ENCODE results near the gene ESPNL.

The ESPNL gene

GRCh38 chr2:238081150-238081549 is 19.0 kb upstream of the ESPNL start:
- no peak overlapping the region for H3K4me3 ChIP-seq (ENCODE audit: low read depth, low read length)
- H3K9me3 ChIP-seq (ENCODE audit: control insufficient read depth, insufficient read depth, low read length), result no peaks in the 10 kb centered on the region
- 0 out of 2 replicates have a peak, but pooled peaks cover 4% of the 10 kb centered on the region for H3K4me1 ChIP-seq (ENCODE audit: control insufficient read depth, insufficient read depth, low read length)
- no peak overlapping the region for H3K9ac ChIP-seq (ENCODE audit: low read depth, low read length)
- peaks cover 76% of the 10 kb centered on the region for H3K36me3 ChIP-seq (ENCODE audit: control insufficient read depth, insufficient read depth, low read length)
- H3K27ac ChIP-seq (ENCODE audit: low read depth, low read length), result no peak overlapping the region
- no peaks in the 10 kb centered on the region for H3K27me3 ChIP-seq (ENCODE audit: control insufficient read depth, insufficient read depth, low read length)

- Histone ChIP-seq H3K9me3 (ENCODE audit: control insufficient read depth, insufficient read depth, low read length) (no peaks in the 10 kb centered on the region), H3K36me3 (ENCODE audit: control insufficient read depth, insufficient read depth, low read length) (peaks cover 77% of the 10 kb centered on the region), H3K27ac (ENCODE audit: low read depth, low read length) (no peak overlapping the region)
These were observed 18.6 kb upstream of the ESPNL start for GRCh38 chr2:238081561-238081960.

GRCh38 chr2:238082151-238082550 is 18.0 kb upstream of the ESPNL start:
- Histone ChIP-seq H3K9me3 (ENCODE audit: control insufficient read depth, insufficient read depth, low read length) (no peaks in the 10 kb centered on the region), H3K4me3 (ENCODE audit: low read depth, low read length) (no peak overlapping the region), H3K27me3 (ENCODE audit: control insufficient read depth, insufficient read depth, low read length) (no peaks in the 10 kb centered on the region), H3K4me1 (ENCODE audit: control insufficient read depth, insufficient read depth, low read length) (0 out of 2 replicates have a peak, but pooled peaks cover 4% of the 10 kb centered on the region), H3K27ac (ENCODE audit: low read depth, low read length) (no peak overlapping the region), H3K9ac (ENCODE audit: low read depth, low read length) (no peak overlapping the region), H3K36me3 (ENCODE audit: control insufficient read depth, insufficient read depth, low read length) (peaks cover 74% of the 10 kb centered on the region)

More at GRCh38 chr2:238081561-238081960, 18.6 kb upstream of the ESPNL start:
- no peak overlapping the region for H3K4me3 ChIP-seq (ENCODE audit: low read depth, low read length)
- no peaks in the 10 kb centered on the region for H3K27me3 ChIP-seq (ENCODE audit: control insufficient read depth, insufficient read depth, low read length)
- no peak overlapping the region for H3K9ac ChIP-seq (ENCODE audit: low read depth, low read length)
- H3K4me1 ChIP-seq (ENCODE audit: control insufficient read depth, insufficient read depth, low read length), result 0 out of 2 replicates have a peak, but pooled peaks cover 4% of the 10 kb centered on the region

- H3K9ac ChIP-seq (ENCODE audit: low read depth, low read length), result no peak overlapping the region
- no peak overlapping the region for H3K4me3 ChIP-seq (ENCODE audit: low read depth, low read length)
- no peaks in the 10 kb centered on the region for H3K9me3 ChIP-seq (ENCODE audit: control insufficient read depth, insufficient read depth, low read length)
- peaks cover 74% of the 10 kb centered on the region for H3K36me3 ChIP-seq (ENCODE audit: control insufficient read depth, insufficient read depth, low read length)
- no peaks in the 10 kb centered on the region for H3K27me3 ChIP-seq (ENCODE audit: control insufficient read depth, insufficient read depth, low read length)
- H3K27ac ChIP-seq (ENCODE audit: low read depth, low read length), result no peak overlapping the region
- 0 out of 2 replicates have a peak, but pooled peaks cover 4% of the 10 kb centered on the region for H3K4me1 ChIP-seq (ENCODE audit: control insufficient read depth, insufficient read depth, low read length)
These were observed 17.3 kb upstream of the ESPNL start for GRCh38 chr2:238082827-238083226.

- H3K4me3 ChIP-seq (ENCODE audit: low read depth, low read length), result no peak overlapping the region
- no peak overlapping the region for H3K9ac ChIP-seq (ENCODE audit: low read depth, low read length)
- H3K4me1 ChIP-seq (ENCODE audit: control insufficient read depth, insufficient read depth, low read length), result 0 out of 2 replicates have a peak, but pooled peaks cover 4% of the 10 kb centered on the region
- H3K27me3 ChIP-seq (ENCODE audit: control insufficient read depth, insufficient read depth, low read length), result no peaks in the 10 kb centered on the region
- no peaks in the 10 kb centered on the region for H3K9me3 ChIP-seq (ENCODE audit: control insufficient read depth, insufficient read depth, low read length)
- H3K36me3 ChIP-seq (ENCODE audit: control insufficient read depth, insufficient read depth, low read length), result peaks cover 75% of the 10 kb centered on the region
- no peak overlapping the region for H3K27ac ChIP-seq (ENCODE audit: low read depth, low read length)
These were observed 16.2 kb upstream of the ESPNL start for GRCh38 chr2:238083919-238084318.

- no peak overlapping the region for H3K9ac ChIP-seq (ENCODE audit: low read depth, low read length)
- H3K9me3 ChIP-seq (ENCODE audit: control insufficient read depth, insufficient read depth, low read length), result no peaks in the 10 kb centered on the region
- H3K4me1 ChIP-seq (ENCODE audit: control insufficient read depth, insufficient read depth, low read length), result no peaks in the 10 kb centered on the region
- no peaks in the 10 kb centered on the region for H3K27me3 ChIP-seq (ENCODE audit: control insufficient read depth, insufficient read depth, low read length)
- H3K27ac ChIP-seq (ENCODE audit: low read depth, low read length), result no peak overlapping the region
- peaks cover 83% of the 10 kb centered on the region for H3K36me3 ChIP-seq (ENCODE audit: control insufficient read depth, insufficient read depth, low read length)
- H3K4me3 ChIP-seq (ENCODE audit: low read depth, low read length), result no peak overlapping the region
These were observed 15.4 kb upstream of the ESPNL start for GRCh38 chr2:238084761-238085160.

GRCh38 chr2:238085899-238086298 is 14.2 kb upstream of the ESPNL start:
- Histone ChIP-seq H3K27ac (ENCODE audit: low read depth, low read length) (no peak overlapping the region), H3K27me3 (ENCODE audit: control insufficient read depth, insufficient read depth, low read length) (no peaks in the 10 kb centered on the region), H3K4me1 (ENCODE audit: control insufficient read depth, insufficient read depth, low read length) (no peaks in the 10 kb centered on the region), H3K36me3 (ENCODE audit: control insufficient read depth, insufficient read depth, low read length) (peaks cover 82% of the 10 kb centered on the region), H3K4me3 (ENCODE audit: low read depth, low read length) (no peak overlapping the region), H3K9ac (ENCODE audit: low read depth, low read length) (no peak overlapping the region), H3K9me3 (ENCODE audit: control insufficient read depth, insufficient read depth, low read length) (no peaks in the 10 kb centered on the region)

GRCh38 chr2:238087211-238087610 is 12.9 kb upstream of the ESPNL start:
- Histone ChIP-seq H3K27ac (ENCODE audit: low read depth, low read length) (no peak overlapping the region), H3K4me3 (ENCODE audit: low read depth, low read length) (no peak overlapping the region), H3K9ac (ENCODE audit: low read depth, low read length) (no peak overlapping the region), H3K36me3 (ENCODE audit: control insufficient read depth, insufficient read depth, low read length) (peaks cover 77% of the 10 kb centered on the region), H3K27me3 (ENCODE audit: control insufficient read depth, insufficient read depth, low read length) (no peaks in the 10 kb centered on the region), H3K4me1 (ENCODE audit: control insufficient read depth, insufficient read depth, low read length) (no peaks in the 10 kb centered on the region), H3K9me3 (ENCODE audit: control insufficient read depth, insufficient read depth, low read length) (no peaks in the 10 kb centered on the region)

GRCh38 chr2:238090887-238091286 is 9.3 kb upstream of the ESPNL start:
- H3K4me1 ChIP-seq (ENCODE audit: control insufficient read depth, insufficient read depth, low read length), result no peaks in the 10 kb centered on the region; the same call in 1 of the 2 replicates
- H3K9ac ChIP-seq (ENCODE audit: low read depth, low read length), result no peak overlapping the region
- H3K27me3 ChIP-seq (ENCODE audit: control insufficient read depth, insufficient read depth, low read length), result no peaks in the 10 kb centered on the region
- no peaks in the 10 kb centered on the region for H3K9me3 ChIP-seq (ENCODE audit: control insufficient read depth, insufficient read depth, low read length)
- H3K27ac ChIP-seq (ENCODE audit: low read depth, low read length), result no peak overlapping the region
- no peak overlapping the region for H3K4me3 ChIP-seq (ENCODE audit: low read depth, low read length)
- peaks cover 49% of the 10 kb centered on the region for H3K36me3 ChIP-seq (ENCODE audit: control insufficient read depth, insufficient read depth, low read length)

GRCh38 chr2:238091436-238092060 is 8.6 kb upstream of the ESPNL start:
- H3K4me1 ChIP-seq (ENCODE audit: control insufficient read depth, insufficient read depth, low read length), result peaks cover 5% of the 10 kb centered on the region; the same call in 1 of the 2 replicates
- H3K4me3 ChIP-seq (ENCODE audit: low read depth, low read length), result no peak overlapping the region
- H3K27me3 ChIP-seq (ENCODE audit: control insufficient read depth, insufficient read depth, low read length), result no peaks in the 10 kb centered on the region
- H3K9ac ChIP-seq (ENCODE audit: low read depth, low read length), result no peak overlapping the region
- H3K36me3 ChIP-seq (ENCODE audit: control insufficient read depth, insufficient read depth, low read length), result peaks cover 43% of the 10 kb centered on the region
- no peak overlapping the region for H3K27ac ChIP-seq (ENCODE audit: low read depth, low read length)
- H3K9me3 ChIP-seq (ENCODE audit: control insufficient read depth, insufficient read depth, low read length), result no peaks in the 10 kb centered on the region

GRCh38 chr2:238092486-238093035 is 7.6 kb upstream of the ESPNL start:
- H3K9ac ChIP-seq (ENCODE audit: low read depth, low read length), result no peak overlapping the region
- peaks cover 8% of the 10 kb centered on the region; the same call in 1 of the 2 replicates for H3K4me1 ChIP-seq (ENCODE audit: control insufficient read depth, insufficient read depth, low read length)
- no peaks in the 10 kb centered on the region for H3K9me3 ChIP-seq (ENCODE audit: control insufficient read depth, insufficient read depth, low read length)
- H3K27me3 ChIP-seq (ENCODE audit: control insufficient read depth, insufficient read depth, low read length), result no peaks in the 10 kb centered on the region
- no peak overlapping the region for H3K4me3 ChIP-seq (ENCODE audit: low read depth, low read length)
- H3K27ac ChIP-seq (ENCODE audit: low read depth, low read length), result no peak overlapping the region
- H3K36me3 ChIP-seq (ENCODE audit: control insufficient read depth, insufficient read depth, low read length), result peaks cover 36% of the 10 kb centered on the region
